CD4-positive, alpha-beta memory T cell (primary cell): ENCODE results near the gene DNAJB2. TPM values are rescaled to one million over a fixed set of nuclear protein-coding genes. Genes with fewer than 3 reads are reported as not detected.

ENCODE experiments used
- CTCF ChIA-PET: fragments of 350-600 bp; sonication (Branson Sonifier 250); formaldehyde crosslinking; loops from one replicate; lab custom pipeline; 2021; ENCODE audit warnings: inconsistent platforms; ENCODE audit not compliant: partially characterized antibody; lab: Charles Lee
- POLR2A ChIA-PET: fragments of 350-600 bp; sonication (Branson Sonifier 250); formaldehyde crosslinking; loops from one replicate; lab custom pipeline; 2021; ENCODE audit not compliant: partially characterized antibody; lab: Charles Lee
- DNase-seq, 5 donors: peaks; one replicate each; pipeline versions ENCODE4 v3.0.0 to v3.0.0-alpha.2; 2020 to 2022; ENCODE audit warnings: mixed read lengths in 1 of 5
- H3K27ac ChIP-seq: one replicate; pipeline ENCODE4 v1.7.0; 2013; ENCODE audit warnings: low read depth, low read length
- H3K27me3 ChIP-seq: 2 replicates; pipeline ENCODE4 v1.7.0; 2013; ENCODE audit warnings: mild to moderate bottlenecking, low read length, moderate library complexity; ENCODE audit not compliant: insufficient read depth
- H3K36me3 ChIP-seq: 2 replicates; pipeline ENCODE4 v1.7.0; 2013; ENCODE audit warnings: mild to moderate bottlenecking, low read length, moderate library complexity; ENCODE audit not compliant: insufficient read depth
- H3K4me1 ChIP-seq: 2 replicates; pipeline ENCODE4 v1.7.0; 2013; ENCODE audit warnings: mild to moderate bottlenecking, low read length, moderate library complexity; ENCODE audit not compliant: insufficient read depth
- H3K4me3 ChIP-seq, 2 donors: one replicate each; pipeline ENCODE4 v1.7.0; 2013; ENCODE audit warnings: low read length in 2 of 2, mild to moderate bottlenecking in 1 of 2
- H3K9me3 ChIP-seq, 2 donors: one replicate each; pipeline ENCODE4 v1.7.0; 2013; ENCODE audit warnings: low read length in 2 of 2, control low read depth in 1 of 2; ENCODE audit not compliant: control insufficient read depth in 1 of 2
- H3K27ac Mint-ChIP-seq, 7 donors: one replicate each; pipeline ENCODE4 v1.8.0; 2020 to 2021; ENCODE audit warnings: mixed read lengths in 7 of 7, mild to moderate bottlenecking in 6 of 7, inconsistent platforms in 3 of 7, moderate library complexity in 3 of 7
- H3K27me3 Mint-ChIP-seq, 2 donors: one replicate each; pipeline ENCODE4 v1.8.0; 2020 to 2021; ENCODE audit warnings: mixed read lengths in 2 of 2
- H3K36me3 Mint-ChIP-seq, 2 donors: one replicate each; pipeline ENCODE4 v1.8.0; 2020 to 2021; ENCODE audit warnings: mixed read lengths in 2 of 2, inconsistent platforms in 1 of 2, mild to moderate bottlenecking in 1 of 2
- H3K4me1 Mint-ChIP-seq, 4 donors: one replicate each; pipeline ENCODE4 v1.8.0; 2020 to 2021; ENCODE audit warnings: mixed read lengths in 4 of 4, mild to moderate bottlenecking in 1 of 4
- H3K4me3 Mint-ChIP-seq, 8 donors: one replicate each; pipeline ENCODE4 v1.8.0; 2020 to 2021; ENCODE audit warnings: mixed read lengths in 8 of 8, mild to moderate bottlenecking in 7 of 8, moderate library complexity in 6 of 8, inconsistent platforms in 3 of 8
- H3K9me3 Mint-ChIP-seq, 8 donors: one replicate each; pipeline ENCODE4 v1.8.0; 2020 to 2021; ENCODE audit warnings: mixed read lengths in 8 of 8, mild to moderate bottlenecking in 5 of 8, inconsistent platforms in 3 of 8, moderate library complexity in 1 of 8
- intact Hi-C: fragments of 100-400 bp; cut with micrococcal nuclease; formaldehyde crosslinking; loops from one replicate; pipeline ENCODE4 v1.15.1; 2023
- polyA plus RNA-seq, 2 donors: library from polyadenylated mRNA; unstranded; fragments of 300-500 nt; fragmentation: Illumina TruSeq; gene quantifications; one replicate each; pipeline ENCODE4 v1.2.3, GENCODE V29; 2021
- total RNA-seq, 2 experiments: library from RNA; stranded (reverse); gene quantifications; one replicate each; pipeline ENCODE4 v1.2.3, GENCODE V29; 2021

The DNAJB2 gene
- total and polyA plus RNA-seq, 4 experiments from 2014 or later, result 4.1 to 117 (median 58.6) TPM

GRCh38 chr2:219291394-219291793 is 12.2 kb downstream of the DNAJB2 start:
- no peak for DNase-seq
- intact Hi-C loops, result no loop called here
- Histone ChIP-seq H3K27me3 (no peaks in the 10 kb centered on the region), H3K27ac (no peak overlapping the region), H3K36me3 (peaks cover under 1% of the 10 kb centered on the region), H3K4me1 (peaks cover 12% of the 10 kb centered on the region), H3K4me3 (no peak overlapping the region), H3K9me3 (no peaks in the 10 kb centered on the region)
- ChIA-PET CTCF (interaction anchor here (1.1 to 6.6 kb wide), 7 partner anchors 8 to 137 kb away, joined by 3 to 208 read pairs (median 5); partner anchors contain the start of gene DNAJB2), POLR2A (interaction anchor here (0.9 to 8.6 kb wide), 3 partner anchors 12 to 85 kb away, joined by 5 to 119 read pairs (median 68); partner anchors contain the start of genes DNAJB2, TUBA4A and TUBA4B)
- H3K27me3 Mint-ChIP-seq, result no peaks in the 10 kb centered on the region
- no peak overlapping the region for H3K27ac Mint-ChIP-seq
- H3K36me3 Mint-ChIP-seq, result peaks cover 0 to 5% of the 10 kb centered on the region in 2 donors
- H3K9me3 Mint-ChIP-seq, result peaks cover 0 to 1% (median 0%) of the 10 kb centered on the region in 8 donors
- H3K4me3 Mint-ChIP-seq, result no peak overlapping the region
- H3K4me1 Mint-ChIP-seq, result peaks cover 6 to 10% (median 7%) of the 10 kb centered on the region in 4 donors

- H3K4me1 ChIP-seq, result peaks cover 12% of the 10 kb centered on the region
- H3K27me3 Mint-ChIP-seq, result no peaks in the 10 kb centered on the region
- no peaks in the 10 kb centered on the region for H3K36me3 ChIP-seq
- H3K27ac ChIP-seq, result no peak overlapping the region
- no peaks in the 10 kb centered on the region for H3K9me3 ChIP-seq
- ChIA-PET POLR2A (interaction anchor here (0.9 to 8.6 kb wide), 4 partner anchors 13 to 86 kb away, joined by 5 to 119 read pairs (median 52); partner anchors contain the start of genes DNAJB2, TUBA4A and TUBA4B), CTCF (interaction anchor here (0.9 to 6.6 kb wide), 9 partner anchors 8 to 140 kb away, joined by 3 to 208 read pairs (median 5); partner anchors contain the start of genes DNAJB2, GLB1L, STK16 and TUBA4A)
- H3K9me3 Mint-ChIP-seq, result peaks cover 0 to 3% (median 0%) of the 10 kb centered on the region in 8 donors
- H3K36me3 Mint-ChIP-seq, result peaks cover 0 to 1% of the 10 kb centered on the region in 2 donors
- H3K4me1 Mint-ChIP-seq, result peaks cover 6 to 12% (median 7%) of the 10 kb centered on the region in 4 donors
- no peak overlapping the region for H3K4me3 ChIP-seq
- H3K27ac Mint-ChIP-seq, result peak overlapping the region in 1 of 7 donors; percentile 37
- no peak for DNase-seq
- intact Hi-C loops, result no loop called here
- no peak overlapping the region for H3K4me3 Mint-ChIP-seq
- no peaks in the 10 kb centered on the region for H3K27me3 ChIP-seq
Measured at GRCh38 chr2:219291910-219292490, 12.8 kb downstream of the DNAJB2 start.

- Histone ChIP-seq H3K36me3 (no peaks in the 10 kb centered on the region), H3K4me1 (peaks cover 12% of the 10 kb centered on the region), H3K27ac (no peak overlapping the region), H3K27me3 (no peaks in the 10 kb centered on the region), H3K9me3 (no peaks in the 10 kb centered on the region), H3K4me3 (no peak overlapping the region)
- peak overlapping the region in 3 of 8 donors; percentile 25 to 34 (median 28) for H3K4me3 Mint-ChIP-seq
- H3K9me3 Mint-ChIP-seq, result peaks cover 0 to 3% (median 0%) of the 10 kb centered on the region in 8 donors
- intact Hi-C loops, result no loop called here
- H3K27me3 Mint-ChIP-seq, result no peaks in the 10 kb centered on the region
- H3K36me3 Mint-ChIP-seq, result peaks cover 0 to 1% of the 10 kb centered on the region in 2 donors
- peak overlapping the region in 1 of 7 donors; percentile 62 for H3K27ac Mint-ChIP-seq
- CTCF ChIA-PET, result interaction anchor here (0.9 to 6.6 kb wide), 9 partner anchors 10 to 141 kb away, joined by 3 to 208 read pairs (median 6); partner anchors contain the start of genes CNPPD1, DNAJB2, GLB1L and NHEJ1
- H3K4me1 Mint-ChIP-seq, result peaks cover 6 to 14% (median 7%) of the 10 kb centered on the region in 4 donors
- POLR2A ChIA-PET, result interaction anchor here (4.4 to 8.6 kb wide), 3 partner anchors 13 to 44 kb away, joined by 35 to 119 read pairs (median 68); partner anchors contain the start of genes DNAJB2, TUBA4A and TUBA4B
- no peak for DNase-seq
Measured at GRCh38 chr2:219292616-219293015, 13.4 kb downstream of the DNAJB2 start.

GRCh38 chr2:219293736-219294231 is 14.6 kb downstream of the DNAJB2 start:
- DNase-seq, result no peak
- Histone ChIP-seq H3K27ac (no peak overlapping the region), H3K4me1 (peaks cover 12% of the 10 kb centered on the region), H3K9me3 (no peaks in the 10 kb centered on the region), H3K27me3 (no peaks in the 10 kb centered on the region), H3K4me3 (no peak overlapping the region), H3K36me3 (no peaks in the 10 kb centered on the region)
- Mint-ChIP-seq H3K36me3 (no peaks in the 10 kb centered on the region), H3K9me3 (peaks cover 0 to 3% (median 0%) of the 10 kb centered on the region in 8 donors), H3K27ac (peak overlapping the region in 5 of 7 donors; percentile 62 to 94 (median 87)), H3K4me3 (peak overlapping the region in 5 of 8 donors; percentile 51 to 84 (median 71)), H3K4me1 (peaks cover 6 to 19% (median 10%) of the 10 kb centered on the region in 4 donors), H3K27me3 (peaks cover 0 to 2% of the 10 kb centered on the region in 2 donors)
- CTCF ChIA-PET, result interaction anchor here (0.6 to 6.6 kb wide), 16 partner anchors 8 to 236 kb away, joined by 3 to 208 read pairs (median 16); partner anchors contain the start of genes CNPPD1, DNAJB2, GLB1L and NHEJ1
- intact Hi-C loops, result loop anchor here (1.0 to 2.0 kb wide), 3 partner anchors 82 to 133 kb away; partner anchors contain the start of genes CNPPD1 and NHEJ1
- POLR2A ChIA-PET, result interaction anchor here (0.6 to 8.6 kb wide), 6 partner anchors 10 to 87 kb away, joined by 3 to 119 read pairs (median 34); partner anchors contain the start of genes ANKZF1, ATG9A, DNAJB2 and TUBA4A

GRCh38 chr2:219294356-219295351 is 15.5 kb downstream of the DNAJB2 start:
- Histone ChIP-seq H3K27ac (peak overlapping the region; percentile 33), H3K36me3 (no peaks in the 10 kb centered on the region), H3K4me1 (peaks cover 12% of the 10 kb centered on the region), H3K27me3 (no peaks in the 10 kb centered on the region), H3K4me3 (peak overlapping the region; percentile 11 to 17), H3K9me3 (no peaks in the 10 kb centered on the region)
- CTCF ChIA-PET, result interaction anchor here (0.6 to 6.6 kb wide), 59 partner anchors 9 to 415 kb away, joined by 3 to 208 read pairs (median 4); partner anchors contain the start of genes ANKZF1, CNPPD1, DNAJB2 and DNPEP
- Mint-ChIP-seq H3K36me3 (no peaks in the 10 kb centered on the region), H3K4me3 (peak overlapping the region; percentile 59 to 84 (median 78)), H3K27me3 (peaks cover 4 to 6% of the 10 kb centered on the region in 2 donors), H3K9me3 (peaks cover 0 to 3% (median 0%) of the 10 kb centered on the region in 8 donors), H3K4me1 (peaks cover 6 to 21% (median 11%) of the 10 kb centered on the region in 4 donors), H3K27ac (peak overlapping the region; percentile 70 to 94 (median 88))
- DNase-seq, result peak; percentile 84 to 91 (median 88)
- intact Hi-C loops, result loop anchor here (1.0 to 5.0 kb wide), 7 partner anchors 15 to 134 kb away; partner anchors contain the start of genes ANKZF1, ATG9A, CNPPD1 and DNAJB2
- POLR2A ChIA-PET, result interaction anchor here (0.6 to 8.6 kb wide), 21 partner anchors 8 to 414 kb away, joined by 3 to 119 read pairs (median 6); partner anchors contain the start of genes ABCB6, ANKZF1, ATG9A and CNPPD1

GRCh38 chr2:219296142-219296541 is 17.0 kb downstream of the DNAJB2 start:
- ChIA-PET POLR2A (interaction anchor here (1.3 to 8.6 kb wide), 9 partner anchors 12 to 137 kb away, joined by 3 to 119 read pairs (median 27); partner anchors contain the start of genes ABCB6, ANKZF1, ATG9A and CNPPD1), CTCF (interaction anchor here (0.6 to 6.6 kb wide), 18 partner anchors 16 to 289 kb away, joined by 3 to 208 read pairs (median 16); partner anchors contain the start of genes CNPPD1, DNAJB2, GLB1L and NHEJ1)
- DNase-seq, result no peak
- Mint-ChIP-seq H3K36me3 (no peaks in the 10 kb centered on the region), H3K27ac (peak overlapping the region in 1 of 7 donors; percentile 70), H3K4me1 (peaks cover 6 to 21% (median 11%) of the 10 kb centered on the region in 4 donors), H3K4me3 (no peak overlapping the region), H3K27me3 (peaks cover 6 to 8% of the 10 kb centered on the region in 2 donors), H3K9me3 (peaks cover 0 to 3% (median 0%) of the 10 kb centered on the region in 8 donors)
- Histone ChIP-seq H3K36me3 (no peaks in the 10 kb centered on the region), H3K4me1 (peaks cover 12% of the 10 kb centered on the region), H3K9me3 (no peaks in the 10 kb centered on the region), H3K27me3 (no peaks in the 10 kb centered on the region), H3K27ac (no peak overlapping the region), H3K4me3 (no peak overlapping the region)
- intact Hi-C loops, result loop anchor here (5.0 kb wide), 1 partner anchor 91 kb away; the partner anchor contains the start of gene DNPEP
